Neural progenitor cell (in vitro differentiated cells): ENCODE measurements around the gene VAV3. TPM values are rescaled to one million over a fixed set of nuclear protein-coding genes. Genes with fewer than 3 reads are reported as not detected.

ENCODE experiments used
- DNase-seq: peaks from one replicate; pipeline ENCODE4 v3.0.0-alpha.2; 2016; ENCODE audit warnings: low spot score
- H2AFZ ChIP-seq: fragments of 200-600 bp; sonication (generic); replicated peaks from 2 replicates; pipeline ENCODE4 v1.6.1; 2016; ENCODE audit warnings: antibody characterized with exemption
- H3F3A ChIP-seq: fragments of 200-600 bp; sonication (generic); 2 replicates; pipeline ENCODE4 v1.6.1; 2016; ENCODE audit warnings: antibody characterized with exemption, low read depth
- H3K27ac ChIP-seq: fragments of 200-600 bp; sonication (generic); 2 replicates; pipeline ENCODE4 v1.5.1; 2016; ENCODE audit warnings: mild to moderate bottlenecking
- H3K27me3 ChIP-seq: fragments of 200-600 bp; sonication (generic); 2 replicates; pipeline ENCODE4 v1.6.1; 2016; ENCODE audit warnings: mild to moderate bottlenecking, moderate library complexity
- H3K36me3 ChIP-seq: fragments of 200-600 bp; sonication (generic); 2 replicates; pipeline ENCODE4 v1.5.1; 2016
- H3K4me1 ChIP-seq: fragments of 200-600 bp; sonication (generic); 2 replicates; pipeline ENCODE4 v1.6.1; 2016; ENCODE audit warnings: mixed run types
- H3K4me2 ChIP-seq: fragments of 200-600 bp; sonication (generic); 2 replicates; pipeline ENCODE4 v1.6.1; 2016
- H3K4me3 ChIP-seq: fragments of 200-600 bp; sonication (generic); 2 replicates; pipeline ENCODE4 v1.5.1; 2016
- H3K79me2 ChIP-seq: fragments of 200-600 bp; sonication (generic); 2 replicates; pipeline ENCODE4 v1.6.1; 2016; ENCODE audit warnings: low read depth
- H3K9ac ChIP-seq: fragments of 200-600 bp; sonication (generic); 2 replicates; pipeline ENCODE4 v1.6.1; 2016
- H3K9me3 ChIP-seq: fragments of 200-600 bp; sonication (generic); 2 replicates; pipeline ENCODE4 v1.5.1; 2016; ENCODE audit warnings: low read depth
- H4K20me1 ChIP-seq: fragments of 200-600 bp; sonication (generic); 2 replicates; pipeline ENCODE4 v1.6.1; 2016; ENCODE audit warnings: low read depth
- H3K27ac Mint-ChIP-seq: 3 replicates; pipeline ENCODE4 v1.8.0; 2021; ENCODE audit warnings: mixed read lengths
- H3K27me3 Mint-ChIP-seq: 2 replicates; pipeline ENCODE4 v1.8.0; 2022; ENCODE audit warnings: low read depth, mild to moderate bottlenecking, inconsistent platforms, moderate library complexity, mixed read lengths; ENCODE audit not compliant: insufficient read depth
- H3K36me3 Mint-ChIP-seq: 3 replicates; pipeline ENCODE4 v1.8.0; 2021; ENCODE audit warnings: mixed read lengths
- H3K4me1 Mint-ChIP-seq: 3 replicates; pipeline ENCODE4 v1.8.0; 2021; ENCODE audit warnings: mixed read lengths
- H3K4me3 Mint-ChIP-seq: 3 replicates; pipeline ENCODE4 v1.8.0; 2021; ENCODE audit warnings: mild to moderate bottlenecking, moderate library complexity, mixed read lengths
- H3K9me3 Mint-ChIP-seq: 3 replicates; pipeline ENCODE4 v1.8.0; 2020; ENCODE audit warnings: mixed read lengths
- EZH2 ChIP-seq: fragments of 200-600 bp; sonication (generic); IDR thresholded peaks from 2 replicates; pipeline ENCODE4 v1.6.1; 2017; ENCODE audit warnings: antibody characterized with exemption, mild to moderate bottlenecking, moderate library complexity
- EZH2phosphoT487 ChIP-seq: fragments of 200-600 bp; sonication (generic); IDR thresholded peaks from 2 replicates; pipeline ENCODE4 v1.6.1; 2017; ENCODE audit warnings: antibody characterized with exemption
- total RNA-seq: library from RNA; depleted of rRNA; stranded (reverse); fragments of >200 nt; gene quantifications from 2 replicates; pipeline ENCODE4 v1.2.3, GENCODE V29; 2015; ENCODE audit warnings: low replicate concordance
- TF ChIP-seq, protein P1 (sequence below): fragments of 200-600 bp; sonication (generic); IDR thresholded peaks from 2 replicates; pipeline ENCODE4 v1.5.1; 2017; ENCODE audit warnings: antibody characterized with exemption, mild to moderate bottlenecking

VAV3 gene
- total RNA-seq, 1 donor from 2014 or later, result 1.7 TPM

- Histone ChIP-seq H2AFZ (no peak overlapping the region), H3K4me3 (no peak overlapping the region), H3K27me3 (no peaks in the 10 kb centered on the region), H3K27ac (no peak overlapping the region), H3K4me1 (no peaks in the 10 kb centered on the region), H3K9me3 (no peaks in the 10 kb centered on the region), H4K20me1 (no peaks in the 10 kb centered on the region), H3K4me2 (no peak overlapping the region), H3K36me3 (no peaks in the 10 kb centered on the region), H3K79me2 (no peaks in the 10 kb centered on the region), H3K9ac (no peak overlapping the region), H3F3A (no peaks in the 10 kb centered on the region)
- Mint-ChIP-seq H3K36me3 (no peaks in the 10 kb centered on the region), H3K9me3 (no peaks in the 10 kb centered on the region), H3K27ac (no peak overlapping the region), H3K4me1 (no peaks in the 10 kb centered on the region), H3K4me3 (no peak overlapping the region), H3K27me3 (no peaks in the 10 kb centered on the region)
- TF ChIP-seq EZH2 (no peak), EZH2phosphoT487 (no peak)
- TF ChIP-seq, protein P1, sequence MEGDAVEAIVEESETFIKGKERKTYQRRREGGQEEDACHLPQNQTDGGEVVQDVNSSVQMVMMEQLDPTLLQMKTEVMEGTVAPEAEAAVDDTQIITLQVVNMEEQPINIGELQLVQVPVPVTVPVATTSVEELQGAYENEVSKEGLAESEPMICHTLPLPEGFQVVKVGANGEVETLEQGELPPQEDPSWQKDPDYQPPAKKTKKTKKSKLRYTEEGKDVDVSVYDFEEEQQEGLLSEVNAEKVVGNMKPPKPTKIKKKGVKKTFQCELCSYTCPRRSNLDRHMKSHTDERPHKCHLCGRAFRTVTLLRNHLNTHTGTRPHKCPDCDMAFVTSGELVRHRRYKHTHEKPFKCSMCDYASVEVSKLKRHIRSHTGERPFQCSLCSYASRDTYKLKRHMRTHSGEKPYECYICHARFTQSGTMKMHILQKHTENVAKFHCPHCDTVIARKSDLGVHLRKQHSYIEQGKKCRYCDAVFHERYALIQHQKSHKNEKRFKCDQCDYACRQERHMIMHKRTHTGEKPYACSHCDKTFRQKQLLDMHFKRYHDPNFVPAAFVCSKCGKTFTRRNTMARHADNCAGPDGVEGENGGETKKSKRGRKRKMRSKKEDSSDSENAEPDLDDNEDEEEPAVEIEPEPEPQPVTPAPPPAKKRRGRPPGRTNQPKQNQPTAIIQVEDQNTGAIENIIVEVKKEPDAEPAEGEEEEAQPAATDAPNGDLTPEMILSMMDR, result no peak
- no peak for DNase-seq
Observed at GRCh38 chr1:107781245-107781644, 183.7 kb downstream of the VAV3 start.

- H3K36me3 ChIP-seq, result no peaks in the 10 kb centered on the region
- H3K27ac ChIP-seq, result no peak overlapping the region
- no peaks in the 10 kb centered on the region for H3K79me2 ChIP-seq
- no peaks in the 10 kb centered on the region for H3K4me1 Mint-ChIP-seq
- no peak overlapping the region for H2AFZ ChIP-seq
- no peaks in the 10 kb centered on the region for H3K27me3 Mint-ChIP-seq
- no peak overlapping the region for H3K9ac ChIP-seq
- TF ChIP-seq EZH2phosphoT487 (no peak), EZH2 (no peak)
- TF ChIP-seq, protein P1, result no peak
- no peaks in the 10 kb centered on the region for H3K36me3 Mint-ChIP-seq
- H4K20me1 ChIP-seq, result no peaks in the 10 kb centered on the region
- H3K4me1 ChIP-seq, result no peaks in the 10 kb centered on the region
- no peak overlapping the region for H3K4me3 ChIP-seq
- H3K27me3 ChIP-seq, result no peaks in the 10 kb centered on the region
- no peak overlapping the region for H3K27ac Mint-ChIP-seq
- H3K9me3 ChIP-seq, result no peaks in the 10 kb centered on the region
- no peaks in the 10 kb centered on the region for H3F3A ChIP-seq
- no peak overlapping the region for H3K4me3 Mint-ChIP-seq
- DNase-seq, result no peak
- H3K9me3 Mint-ChIP-seq, result no peaks in the 10 kb centered on the region
- H3K4me2 ChIP-seq, result no peak overlapping the region
Observed at GRCh38 chr1:107777664-107778047, 187.3 kb downstream of the VAV3 start.

DNA sequence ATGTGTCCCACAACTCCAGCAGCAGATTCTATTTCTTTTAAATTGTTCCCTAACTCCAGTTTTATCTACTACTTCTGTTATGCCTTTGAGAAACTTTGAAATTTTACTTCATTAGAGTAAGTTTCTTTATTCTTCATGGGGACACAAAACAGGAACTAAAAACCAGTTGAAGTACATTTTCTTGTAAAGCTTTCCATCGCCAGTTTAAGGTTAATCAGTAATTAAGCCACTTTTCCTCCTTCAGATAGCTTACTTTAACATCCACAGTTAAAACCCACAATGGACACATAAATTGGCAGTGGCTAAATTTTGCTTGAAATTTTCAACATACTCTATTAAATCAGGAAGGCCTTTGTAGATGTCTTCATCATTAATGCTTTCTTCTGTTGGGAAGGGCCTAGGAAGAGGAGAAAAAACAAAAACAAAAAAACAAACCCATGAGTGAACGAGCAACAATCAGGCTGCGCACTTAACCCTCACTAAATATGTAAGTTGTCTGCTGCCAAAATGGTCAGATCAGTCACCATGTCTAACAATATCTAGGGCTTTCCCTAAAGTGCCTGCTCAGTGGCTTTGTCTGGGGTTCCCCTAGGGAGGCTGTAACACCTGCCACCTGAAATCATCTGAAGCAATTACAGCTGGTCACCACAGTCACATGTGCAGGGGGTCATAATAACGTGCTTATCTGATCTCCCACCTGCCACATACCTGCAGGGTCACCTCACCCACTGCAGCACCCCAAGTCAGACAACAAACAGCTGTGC, 187.9 kb downstream of the VAV3 start:
- TF ChIP-seq EZH2phosphoT487 (no peak), EZH2 (no peak)
- TF ChIP-seq, protein P1, result no peak
- Histone ChIP-seq H3K9me3 (no peaks in the 10 kb centered on the region), H3K27me3 (no peaks in the 10 kb centered on the region), H3K4me2 (no peak overlapping the region), H2AFZ (no peak overlapping the region), H3K79me2 (no peaks in the 10 kb centered on the region), H3K4me3 (no peak overlapping the region), H3K27ac (no peak overlapping the region), H3K36me3 (no peaks in the 10 kb centered on the region), H4K20me1 (no peaks in the 10 kb centered on the region), H3K9ac (no peak overlapping the region), H3K4me1 (no peaks in the 10 kb centered on the region), H3F3A (no peaks in the 10 kb centered on the region)
- Mint-ChIP-seq H3K9me3 (no peaks in the 10 kb centered on the region), H3K27me3 (no peaks in the 10 kb centered on the region), H3K27ac (no peak overlapping the region), H3K4me1 (no peaks in the 10 kb centered on the region), H3K4me3 (no peak overlapping the region), H3K36me3 (no peaks in the 10 kb centered on the region)
- DNase-seq, result no peak
